A172 (cell line): ENCODE results near the gene SCAF11. TPM values are rescaled to one million over a fixed set of nuclear protein-coding genes. Genes with fewer than 3 reads are reported as not detected.
"Not testable (repeated sequence)": the region's sequence is repeated elsewhere in the genome, so short reads cannot be mapped to it uniquely, and the experiment has no call there.

Source experiments
- DNase-seq: peaks from one replicate; pipeline ENCODE4 v3.0.0-alpha.2; 2015; ENCODE audit warnings: low spot score
- total RNA-seq: library from RNA; depleted of rRNA; stranded (reverse); fragments of >200 nt; shearing (Covaris generic); gene quantifications from 2 replicates; pipeline ENCODE4 v1.2.3, GENCODE V29; 2014; rRNA removed

SCAF11 gene, protein sequence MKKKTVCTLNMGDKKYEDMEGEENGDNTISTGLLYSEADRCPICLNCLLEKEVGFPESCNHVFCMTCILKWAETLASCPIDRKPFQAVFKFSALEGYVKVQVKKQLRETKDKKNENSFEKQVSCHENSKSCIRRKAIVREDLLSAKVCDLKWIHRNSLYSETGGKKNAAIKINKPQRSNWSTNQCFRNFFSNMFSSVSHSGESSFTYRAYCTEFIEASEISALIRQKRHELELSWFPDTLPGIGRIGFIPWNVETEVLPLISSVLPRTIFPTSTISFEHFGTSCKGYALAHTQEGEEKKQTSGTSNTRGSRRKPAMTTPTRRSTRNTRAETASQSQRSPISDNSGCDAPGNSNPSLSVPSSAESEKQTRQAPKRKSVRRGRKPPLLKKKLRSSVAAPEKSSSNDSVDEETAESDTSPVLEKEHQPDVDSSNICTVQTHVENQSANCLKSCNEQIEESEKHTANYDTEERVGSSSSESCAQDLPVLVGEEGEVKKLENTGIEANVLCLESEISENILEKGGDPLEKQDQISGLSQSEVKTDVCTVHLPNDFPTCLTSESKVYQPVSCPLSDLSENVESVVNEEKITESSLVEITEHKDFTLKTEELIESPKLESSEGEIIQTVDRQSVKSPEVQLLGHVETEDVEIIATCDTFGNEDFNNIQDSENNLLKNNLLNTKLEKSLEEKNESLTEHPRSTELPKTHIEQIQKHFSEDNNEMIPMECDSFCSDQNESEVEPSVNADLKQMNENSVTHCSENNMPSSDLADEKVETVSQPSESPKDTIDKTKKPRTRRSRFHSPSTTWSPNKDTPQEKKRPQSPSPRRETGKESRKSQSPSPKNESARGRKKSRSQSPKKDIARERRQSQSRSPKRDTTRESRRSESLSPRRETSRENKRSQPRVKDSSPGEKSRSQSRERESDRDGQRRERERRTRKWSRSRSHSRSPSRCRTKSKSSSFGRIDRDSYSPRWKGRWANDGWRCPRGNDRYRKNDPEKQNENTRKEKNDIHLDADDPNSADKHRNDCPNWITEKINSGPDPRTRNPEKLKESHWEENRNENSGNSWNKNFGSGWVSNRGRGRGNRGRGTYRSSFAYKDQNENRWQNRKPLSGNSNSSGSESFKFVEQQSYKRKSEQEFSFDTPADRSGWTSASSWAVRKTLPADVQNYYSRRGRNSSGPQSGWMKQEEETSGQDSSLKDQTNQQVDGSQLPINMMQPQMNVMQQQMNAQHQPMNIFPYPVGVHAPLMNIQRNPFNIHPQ (N-terminal part only)
- 68.5 and 74.2 TPM in 2 replicates for total RNA-seq

DNA sequence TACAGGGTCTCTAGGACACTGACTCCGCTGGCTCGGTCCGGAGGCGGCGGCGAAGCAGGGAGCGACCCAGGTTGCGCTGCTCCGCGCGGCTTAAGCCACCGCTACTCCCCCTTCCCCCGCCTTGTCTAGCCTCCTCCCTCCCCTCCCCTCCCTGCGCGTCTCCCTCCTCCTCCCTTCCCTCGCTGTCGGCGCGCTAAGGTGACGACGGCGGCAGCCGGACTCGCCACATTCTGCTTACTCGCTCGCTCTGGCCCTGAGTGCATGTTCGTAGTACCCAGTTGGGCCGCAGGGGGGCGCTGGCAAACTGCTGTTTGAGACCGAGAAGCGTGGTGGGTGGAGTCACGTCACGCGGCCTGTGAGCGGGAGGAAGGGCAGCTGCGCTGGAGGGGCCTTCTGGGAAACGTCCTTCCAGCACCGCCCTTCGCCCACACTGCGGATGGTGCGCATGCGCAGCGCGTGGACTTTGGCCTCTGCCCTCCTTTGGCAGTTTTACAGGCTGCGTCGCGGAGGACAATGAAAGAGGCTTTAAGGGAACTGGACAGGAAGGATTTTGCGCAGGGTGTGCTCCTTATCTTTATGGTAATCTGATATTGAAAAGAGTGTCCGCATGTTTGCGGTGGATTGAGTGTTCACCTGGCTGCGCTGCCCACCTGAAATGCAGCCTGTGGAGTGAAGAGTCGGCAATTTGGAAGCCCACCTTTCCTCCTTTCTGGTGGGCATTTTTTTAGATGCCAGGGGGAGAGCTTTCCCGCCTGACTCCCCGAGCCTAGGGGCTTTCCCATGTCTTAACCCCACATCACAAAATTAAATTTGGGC, at the start of gene SCAF11:
Gene SCAF11 (minus strand): TSS at position 107 of the 816 bp plus-strand sequence. CDS start 26,407 bp downstream, outside the sequence.
- DNase-seq: peak; percentile 99

DNA sequence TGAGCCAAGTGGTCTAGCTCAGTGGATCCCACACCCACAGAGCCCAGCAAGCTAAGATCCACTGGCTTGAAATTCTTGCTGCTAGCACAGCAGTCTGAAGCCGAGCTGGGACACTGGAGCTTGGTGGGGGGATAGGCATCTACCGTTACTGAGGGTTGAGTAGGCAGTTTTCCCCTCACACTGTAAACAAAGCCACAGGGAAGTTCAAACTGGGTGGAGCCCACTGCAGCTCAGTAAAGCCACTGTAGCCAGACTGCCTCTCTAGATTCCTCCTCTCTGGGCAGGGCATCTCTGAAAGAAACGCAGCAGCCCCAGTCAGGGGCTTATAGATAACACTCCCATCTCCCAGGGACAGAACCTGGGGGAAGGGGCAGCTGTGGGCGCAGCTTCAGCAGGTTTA, 46.7 kb upstream of the SCAF11 start:
- not testable (repeated sequence) for DNase-seq

DNA sequence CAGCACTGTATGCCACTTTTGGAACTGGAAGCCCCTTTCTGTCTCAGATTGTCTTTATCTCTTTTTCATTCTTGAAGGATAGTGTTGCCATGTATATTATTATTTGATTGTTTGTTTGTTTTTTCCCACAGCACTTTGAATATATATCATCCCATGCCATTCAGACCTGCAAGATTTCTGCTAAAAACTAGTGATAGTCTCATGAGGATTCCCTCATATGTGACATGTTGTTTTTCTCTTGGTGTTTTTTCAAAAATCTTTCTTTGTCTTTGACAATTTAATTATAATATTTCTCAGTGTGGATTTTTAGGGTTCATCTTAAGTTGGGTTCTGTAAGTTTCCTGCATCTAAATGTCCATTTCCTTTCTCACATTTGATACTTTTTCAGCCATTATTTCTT, 36.8 kb upstream of the SCAF11 start:
- DNase-seq: no peak

DNA sequence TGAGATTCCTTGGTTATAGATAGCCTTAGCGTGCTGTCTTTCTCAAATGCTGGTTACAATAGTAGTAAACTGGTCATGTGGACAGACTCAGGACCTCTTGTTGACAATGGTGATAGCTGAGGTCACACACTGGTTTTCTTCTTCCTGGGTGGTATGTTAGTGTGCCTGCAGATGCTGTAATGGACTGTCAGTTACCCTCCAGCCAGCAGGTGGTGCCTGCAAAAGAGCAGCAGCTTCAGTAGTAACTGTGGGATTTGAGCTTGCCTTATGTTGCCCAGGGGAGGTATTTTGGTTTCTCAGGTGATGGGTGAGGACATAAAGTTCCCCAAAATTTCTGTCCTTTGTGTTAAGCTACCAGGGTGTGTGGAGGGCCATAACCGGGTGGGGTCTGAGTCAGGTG, 33.7 kb upstream of the SCAF11 start:
- DNase-seq: no peak

DNA sequence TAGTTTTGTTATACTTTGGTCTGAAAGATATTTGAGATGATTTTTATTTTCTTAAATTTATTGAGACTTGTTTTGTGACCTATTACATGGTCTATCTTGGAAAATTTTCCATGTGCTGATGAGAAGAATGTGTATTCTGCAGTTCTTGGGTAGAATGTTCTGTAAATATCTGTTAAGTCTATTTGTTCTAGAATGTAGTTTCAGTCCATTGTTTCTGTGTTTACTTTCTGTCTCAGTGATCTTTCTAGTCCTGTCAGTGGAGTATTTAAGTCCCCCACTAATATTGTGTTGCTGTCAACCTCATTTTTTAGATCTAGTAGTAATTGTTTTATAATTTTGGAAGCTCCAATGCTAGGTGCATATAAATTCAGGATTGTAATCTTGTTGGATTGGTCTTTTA, 30.4 kb upstream of the SCAF11 start:
- DNase-seq: no peak

- not testable (repeated sequence) for DNase-seq
Measured at GRCh38 chr12:46018712-46019111, 28.3 kb upstream of the SCAF11 start.

DNA sequence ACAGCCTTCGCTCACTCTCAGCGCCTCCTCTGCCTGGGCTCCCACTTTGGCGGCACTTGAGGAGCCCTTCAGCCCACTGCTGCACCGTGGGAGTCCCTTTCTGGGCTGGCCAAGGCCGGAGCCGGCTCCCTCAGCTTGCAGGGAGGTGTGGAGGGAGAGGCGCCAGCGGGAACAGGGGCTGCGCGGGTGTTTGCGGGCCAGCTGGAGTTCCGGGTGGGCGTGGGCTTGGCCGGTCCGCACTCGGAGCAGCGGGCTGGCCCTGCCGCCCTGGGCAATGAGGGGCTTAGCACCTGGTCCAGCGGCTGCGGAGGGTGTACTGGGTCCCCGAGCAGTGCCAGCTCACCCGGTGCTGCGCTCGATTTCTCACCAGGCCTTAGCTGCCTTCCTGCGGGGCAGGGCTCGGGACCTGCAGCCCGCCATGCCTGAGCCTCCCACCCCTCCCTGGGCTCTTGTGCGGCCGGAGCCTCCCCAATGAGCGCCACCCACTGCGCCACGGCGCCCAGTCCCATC, 27.5 kb upstream of the SCAF11 start:
- not testable (repeated sequence) for DNase-seq

GRCh38 chr12:46005823-46006222, 15.4 kb upstream of the SCAF11 start:
- no peak for DNase-seq

DNA sequence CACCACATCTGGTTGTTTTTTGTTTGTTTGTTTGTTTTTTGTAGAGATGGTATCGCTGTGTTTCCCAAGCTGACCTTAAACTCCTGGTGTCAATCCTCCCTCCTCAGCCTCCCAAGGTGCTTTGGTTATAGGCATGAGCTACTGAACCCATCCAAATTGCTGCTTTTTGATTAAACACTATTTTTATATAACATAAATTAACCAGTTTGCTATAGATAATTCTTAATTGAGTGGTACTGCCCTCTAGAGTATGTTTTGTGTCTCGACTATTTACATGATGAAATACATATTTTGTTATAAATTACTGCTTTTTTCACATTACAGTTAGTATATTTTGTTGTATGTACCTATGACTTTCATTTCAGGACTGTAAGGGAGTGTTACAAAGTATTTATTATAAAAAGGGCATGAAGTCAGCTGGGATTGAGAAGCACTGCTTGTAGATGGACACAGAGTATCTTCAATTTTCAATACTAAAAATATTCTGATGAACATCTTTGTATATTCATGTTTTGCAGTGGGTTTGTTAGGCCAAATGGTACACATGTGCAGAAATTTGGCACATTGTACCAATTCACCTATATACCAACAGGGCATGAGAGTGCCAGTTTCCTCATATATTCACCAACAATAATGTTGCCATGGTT, 14.9 kb upstream of the SCAF11 start:
- no peak for DNase-seq

GRCh38 chr12:46004715-46005114, 14.3 kb upstream of the SCAF11 start:
- no peak for DNase-seq

DNA sequence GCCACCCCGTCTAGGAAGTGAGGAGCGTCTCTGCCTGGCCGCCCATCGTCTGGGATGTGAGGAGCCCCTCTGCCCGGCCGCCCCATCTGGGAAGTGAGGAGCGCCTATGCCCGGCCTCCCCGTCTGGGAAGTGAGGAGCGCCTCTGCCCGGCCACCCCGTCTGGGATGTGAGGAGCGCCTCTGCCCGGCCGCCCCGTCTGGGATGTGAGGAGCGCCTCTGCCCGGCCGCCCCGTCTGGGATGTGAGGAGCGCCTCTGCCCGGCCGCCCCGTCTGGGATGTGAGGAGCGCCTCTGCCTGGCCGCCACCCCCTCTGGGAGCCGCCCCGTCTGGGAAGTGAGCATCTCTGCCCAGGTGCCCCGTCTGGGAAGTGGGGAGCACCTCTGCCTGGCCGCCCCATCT, 9.7 kb upstream of the SCAF11 start:
- DNase-seq: not testable (repeated sequence)

GRCh38 chr12:45994736-45995135, 4.4 kb upstream of the SCAF11 start:
- DNase-seq: no peak

DNA sequence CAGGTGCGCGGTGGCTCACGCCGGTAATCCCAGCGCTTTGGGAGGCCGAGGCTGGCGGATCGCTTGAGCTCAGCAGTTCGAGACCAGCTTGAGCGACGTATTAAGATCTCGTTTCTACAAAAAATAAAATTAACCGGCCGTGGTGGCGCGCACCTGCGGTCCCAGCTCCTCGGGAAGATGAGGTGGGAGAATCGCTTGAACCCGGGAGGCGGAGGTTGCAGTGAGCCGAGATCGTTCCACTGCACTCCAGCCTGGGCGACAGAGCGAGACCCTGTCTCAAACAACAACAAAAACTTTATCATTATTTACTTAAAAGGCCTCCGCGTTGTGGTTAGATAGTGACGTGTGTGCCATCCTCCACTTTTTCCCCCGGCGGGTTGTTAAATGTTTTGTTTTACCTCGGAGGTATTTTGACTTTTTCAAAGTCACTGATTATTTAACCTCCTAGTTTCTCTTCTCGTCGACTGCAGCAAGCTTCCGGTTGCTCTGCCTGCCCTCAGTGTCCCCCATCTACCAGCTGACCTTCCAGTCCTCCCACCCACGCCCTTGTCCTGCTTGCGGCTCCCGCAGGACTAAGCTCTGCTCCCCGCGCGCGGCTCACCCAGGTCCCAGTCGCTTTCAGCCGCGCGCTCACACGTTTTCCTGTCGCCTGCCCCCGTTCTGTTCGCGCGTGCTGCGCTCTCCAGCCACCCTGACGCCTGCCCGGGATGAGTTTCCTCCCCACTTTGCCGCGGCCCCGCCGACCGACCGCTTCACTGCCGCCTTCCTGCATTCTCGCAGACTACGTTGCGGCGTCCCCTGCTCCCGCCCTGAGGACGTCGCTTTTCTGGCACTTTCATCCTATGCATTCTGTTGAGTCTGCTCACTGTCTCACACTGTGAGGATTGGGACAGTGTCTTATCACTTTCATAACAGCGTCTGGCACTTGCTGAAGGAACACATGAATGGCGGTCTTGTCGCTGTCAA, 1.2 kb upstream of the SCAF11 start:
- DNase-seq: peak; percentile 46

DNA sequence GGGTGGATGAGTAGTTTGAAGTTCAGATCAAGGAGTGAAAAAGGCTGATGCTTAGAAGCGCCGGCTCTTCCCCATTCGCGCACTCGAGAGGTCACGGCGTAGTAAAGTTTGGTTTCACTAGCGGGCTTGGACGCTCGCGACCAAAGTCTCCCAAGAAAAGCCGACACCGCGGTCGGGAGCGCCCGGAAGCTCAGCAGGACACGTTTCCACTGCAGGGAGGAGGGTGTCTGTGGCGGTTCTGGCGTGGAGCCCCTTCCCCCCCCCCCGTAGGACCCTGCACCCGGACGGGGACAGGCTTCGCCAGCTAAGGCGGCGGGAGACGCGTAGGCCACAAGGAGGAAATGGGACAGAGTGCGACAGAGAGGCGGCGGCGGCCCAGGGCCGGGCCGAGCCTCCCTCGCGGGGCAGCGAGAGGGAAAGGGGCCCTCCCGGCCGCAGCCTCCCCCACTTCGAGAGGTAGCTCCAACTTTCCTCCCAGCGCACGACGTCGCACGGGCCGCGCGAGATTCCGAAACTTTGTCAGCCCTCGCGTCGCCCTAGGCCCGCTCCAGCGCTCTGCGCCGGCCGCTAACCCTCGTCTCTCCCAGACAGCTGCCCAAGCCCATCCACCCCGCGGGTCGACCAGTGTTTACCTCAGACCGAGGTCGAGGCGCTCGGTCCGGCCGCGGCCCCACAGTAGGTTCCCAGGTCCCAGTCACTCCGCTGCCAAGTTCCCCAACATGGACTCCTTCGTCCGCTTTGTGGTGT, 480 bp downstream of the SCAF11 start:
- peak; percentile 41 for DNase-seq

- DNase-seq: no peak
Measured at GRCh38 chr12:45989287-45989686, 1.1 kb downstream of the SCAF11 start.

DNA sequence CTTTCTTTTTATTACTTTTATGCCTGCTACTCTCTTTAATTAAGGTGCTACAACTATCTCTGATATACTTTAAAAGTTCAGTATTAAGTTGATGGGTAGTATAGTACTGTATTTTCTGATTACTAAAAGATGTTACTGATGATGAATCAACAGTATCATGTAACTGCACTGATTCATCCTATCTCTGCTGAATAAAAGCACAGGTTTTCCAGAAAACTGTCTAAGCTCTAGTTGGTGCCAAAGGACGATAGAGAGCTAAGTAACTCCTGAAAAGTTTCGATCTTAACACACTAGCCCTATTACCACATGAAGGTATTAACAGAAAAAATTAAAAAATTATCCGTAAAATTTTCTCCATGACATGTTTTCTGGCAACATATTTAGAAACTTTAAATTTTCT, 2.1 kb downstream of the SCAF11 start:
- no peak for DNase-seq

DNA sequence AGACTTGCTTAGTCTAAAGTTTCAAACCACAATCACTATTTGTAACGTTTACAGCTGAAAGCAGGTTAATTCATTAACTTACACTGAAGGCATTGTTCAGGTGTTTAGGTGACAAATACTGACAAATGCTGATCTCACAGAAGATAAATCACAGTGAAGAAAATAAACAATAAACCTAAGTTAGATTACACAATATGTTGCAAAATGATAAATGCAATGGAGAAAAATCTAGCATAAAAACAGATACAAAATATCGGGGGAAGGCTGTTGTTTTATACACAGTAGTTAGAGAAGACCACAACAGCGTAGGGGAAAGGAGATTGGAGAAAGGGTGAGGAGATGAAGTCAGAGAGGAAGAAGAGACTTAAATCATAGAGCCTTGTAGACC, 3.0 kb downstream of the SCAF11 start:
- no peak for DNase-seq

GRCh38 chr12:45986641-45987339, 3.6 kb downstream of the SCAF11 start:
- DNase-seq: no peak
